Mesothelial cell of epicardium (in vitro differentiated cells): Measurements from ENCODE around the gene KIRREL1. TPM values are rescaled to one million over a fixed set of nuclear protein-coding genes. Genes with fewer than 3 reads are reported as not detected.

ENCODE experiments used
- DNase-seq, 2 experiments: peaks; one replicate each; pipeline ENCODE4 v3.0.0; 2021; ENCODE audit warnings: low spot score in 2 of 2; ENCODE audit not compliant: unreplicated experiment in 2 of 2
- H3K27ac Mint-ChIP-seq: 2 replicates; pipeline ENCODE4 v1.8.0; 2021; ENCODE audit warnings: mixed read lengths
- H3K27me3 Mint-ChIP-seq: 2 replicates; pipeline ENCODE4 v1.8.0; 2021; ENCODE audit warnings: low read depth, mixed read lengths
- H3K36me3 Mint-ChIP-seq: 2 replicates; pipeline ENCODE4 v1.8.0; 2021; ENCODE audit warnings: mixed read lengths
- H3K4me1 Mint-ChIP-seq: 2 replicates; pipeline ENCODE4 v1.8.0; 2021; ENCODE audit warnings: mixed read lengths
- H3K4me3 Mint-ChIP-seq: 2 replicates; pipeline ENCODE4 v1.8.0; 2021; ENCODE audit warnings: mild to moderate bottlenecking, moderate library complexity, mixed read lengths
- H3K9me3 Mint-ChIP-seq: 2 replicates; pipeline ENCODE4 v1.8.0; 2021; ENCODE audit warnings: mixed read lengths
- CTCF ChIP-seq: fragments of 200-600 bp; sonication (generic); IDR thresholded peaks from one replicate; pipeline ENCODE4 v1.5.0; 2021; ENCODE audit warnings: antibody characterized with exemption; ENCODE audit not compliant: unreplicated experiment
- total RNA-seq: library from RNA; stranded (reverse); gene quantifications from 3 replicates; pipeline ENCODE4 v1.2.1, GENCODE V29; 2021

Gene KIRREL1
- total RNA-seq, 1 donor from 2014 or later: 178 TPM

- Mint-ChIP-seq H3K9me3 (no peaks in the 10 kb centered on the region), H3K27ac (no peak overlapping the region), H3K36me3 (no peaks in the 10 kb centered on the region), H3K27me3 (peaks cover 8% of the 10 kb centered on the region), H3K4me3 (no peak overlapping the region), H3K4me1 (peaks cover 7% of the 10 kb centered on the region)
- no peak for TF ChIP-seq CTCF
- DNase-seq: no peak
Observed at GRCh38 chr1:157983787-157984186, 9.7 kb upstream of the KIRREL1 start.

- no peak overlapping the region for H3K27ac Mint-ChIP-seq
Observed at GRCh38 chr1:157984469-157984868, 9.0 kb upstream of the KIRREL1 start.

GRCh38 chr1:157985473-157985872 is 8.0 kb upstream of the KIRREL1 start:
- H3K4me1 Mint-ChIP-seq: peaks cover 7% of the 10 kb centered on the region
- no peaks in the 10 kb centered on the region for H3K36me3 Mint-ChIP-seq
- TF ChIP-seq CTCF: no peak

More at GRCh38 chr1:157984469-157984868, 9.0 kb upstream of the KIRREL1 start:
- no peak for DNase-seq
- no peaks in the 10 kb centered on the region for H3K9me3 Mint-ChIP-seq
- peaks cover 7% of the 10 kb centered on the region for H3K4me1 Mint-ChIP-seq
- H3K36me3 Mint-ChIP-seq: no peaks in the 10 kb centered on the region
- no peak overlapping the region for H3K4me3 Mint-ChIP-seq
- peaks cover 8% of the 10 kb centered on the region for H3K27me3 Mint-ChIP-seq
- TF ChIP-seq CTCF: no peak

GRCh38 chr1:157988002-157988401 is 5.4 kb upstream of the KIRREL1 start:
- Mint-ChIP-seq H3K27ac (no peak overlapping the region), H3K27me3 (peaks cover 6% of the 10 kb centered on the region), H3K36me3 (no peaks in the 10 kb centered on the region), H3K9me3 (no peaks in the 10 kb centered on the region), H3K4me3 (no peak overlapping the region), H3K4me1 (peaks cover 24% of the 10 kb centered on the region)
- no peak for TF ChIP-seq CTCF
- no peak for DNase-seq

More at GRCh38 chr1:157985473-157985872, 8.0 kb upstream of the KIRREL1 start:
- Mint-ChIP-seq H3K27me3 (peaks cover 8% of the 10 kb centered on the region), H3K9me3 (no peaks in the 10 kb centered on the region), H3K4me3 (no peak overlapping the region), H3K27ac (no peak overlapping the region)
- no peak for DNase-seq

GRCh38 chr1:157992031-157992832 is 1.2 kb upstream of the KIRREL1 start:
- Mint-ChIP-seq H3K27ac (peak overlapping the region; percentile 94), H3K36me3 (no peaks in the 10 kb centered on the region)
- DNase-seq: peak; percentile 48 to 85

More at GRCh38 chr1:157992031-157992832, 1.2 kb upstream of the KIRREL1 start:
- Mint-ChIP-seq H3K4me1 (peaks cover 47% of the 10 kb centered on the region), H3K9me3 (no peaks in the 10 kb centered on the region), H3K4me3 (peak overlapping the region; percentile 77), H3K27me3 (peaks cover 6% of the 10 kb centered on the region)
- peak; percentile 75 for TF ChIP-seq CTCF
